Measurements from ENCODE around the gene ANKRD62.

- TF ChIP-seq CTCF (IDR thresholded peaks at IDR 0.05; ENCODE audit: insufficient read depth, low read length, poor library complexity, severe bottlenecking) (no peak), EZH2phosphoT487 (conservative IDR thresholded peaks at IDR 0.05; ENCODE audit: low read length) (no peak)
Observed at GRCh38 chr18:12046751-12047335, 46.8 kb upstream of the ANKRD62 start.
